HepG2 (cell line): Measurements from ENCODE around the gene STK10. TPM values are rescaled to one million over a fixed set of nuclear protein-coding genes. Genes with fewer than 3 reads are reported as not detected.

ENCODE experiments used
- ATAC-seq: fragments of 200-7000 bp; cut with Tn5 transposase; 3 replicates; pipeline ENCODE4 v1.9.1; 2020; ENCODE audit warnings: mild to moderate bottlenecking, moderate library complexity
- BruUV-seq: library from RNA; stranded (reverse); fragments of 400-500 nt; replicated peaks from 2 replicates; lab custom pipeline; 2021; lab: Mats Ljungman, UMichigan
- CTCF ChIA-PET: fragments of 300-600 bp; formaldehyde crosslinking; extraction: SDS; loops from one replicate; lab custom pipeline; 2021; ENCODE audit warnings: low total read pairs, inconsistent platforms, low intra/inter-chr PET ratio; lab: Yijun Ruan, JAX
- POLR2A ChIA-PET: fragments of 350-600 bp; sonication (Branson Sonifier 250); formaldehyde crosslinking; loops from one replicate; lab custom pipeline; 2020; ENCODE audit warnings: antibody characterized with exemption, inconsistent platforms; lab: Yijun Ruan, JAX
- DNase-seq: peaks from one replicate; pipeline ENCODE4 v3.0.0-alpha.2; 2015; ENCODE audit warnings: low spot score
- FAIRE-seq: peaks from 3 replicates; lab custom pipeline; 2011; peaks lifted over from hg19 to GRCh38; lab: Jason Lieb, UNC
- H2AFZ ChIP-seq: one replicate; pipeline ENCODE4 v1.6.1; 2011; ENCODE audit warnings: low read length, inconsistent platforms
- H3K27ac ChIP-seq: fragments of 300-600 bp; 3 replicates; pipeline ENCODE4 v1.8.0; 2011; ENCODE audit warnings: mixed run types, mild to moderate bottlenecking, mixed read lengths, low read length, inconsistent platforms; ENCODE audit not compliant: insufficient read depth; ENCODE audit errors: extremely low read length
- H3K27me3 ChIP-seq, 2 experiments: fragments of 200-600 bp in 1 of 2; 2 replicates in 1 of 2; 3 replicates in 1 of 2; pipeline versions ENCODE4 v1.6.0 to v1.8.0; 2011; ENCODE audit warnings: low read length in 2 of 2, mild to moderate bottlenecking in 2 of 2, moderate library complexity in 2 of 2, inconsistent platforms in 1 of 2; ENCODE audit not compliant: insufficient read depth in 2 of 2, control insufficient read depth in 1 of 2
- H3K36me3 ChIP-seq, 2 experiments: fragments of 200-600 bp in 1 of 2; replicated peaks in 1 of 2; 2 replicates in 1 of 2; 3 replicates in 1 of 2; pipeline versions ENCODE4 v1.5.1 to v1.8.0; 2011; ENCODE audit warnings: low read length in 2 of 2, inconsistent platforms in 1 of 2; ENCODE audit not compliant: insufficient read depth in 2 of 2, control insufficient read depth in 1 of 2
- H3K4me1 ChIP-seq: 2 replicates; pipeline ENCODE4 v1.5.1; 2012; ENCODE audit warnings: low read length, inconsistent platforms; ENCODE audit not compliant: insufficient read depth
- H3K4me2 ChIP-seq: 2 replicates; pipeline ENCODE4 v1.6.0; 2011; ENCODE audit warnings: low read depth, low read length, inconsistent platforms
- H3K4me3 ChIP-seq, 3 experiments: fragments of 200-600 bp in 1 of 3; sonication (generic), shearing (Covaris generic) in 1 of 3; replicated peaks in 1 of 3; 2 replicates each; pipeline ENCODE4 v1.5.1; 2011 to 2016; ENCODE audit warnings: low read length in 3 of 3, inconsistent platforms in 2 of 3, low read depth in 2 of 3, mild to moderate bottlenecking in 2 of 3, control low read depth in 1 of 3, mixed read lengths in 1 of 3; ENCODE audit not compliant: insufficient read depth in 1 of 3
- H3K79me2 ChIP-seq: one replicate; pipeline ENCODE4 v1.6.1; 2011; ENCODE audit warnings: low read length, inconsistent platforms; ENCODE audit not compliant: insufficient read depth
- H3K9ac ChIP-seq: 2 replicates; pipeline ENCODE4 v1.6.0; 2011; ENCODE audit warnings: mild to moderate bottlenecking, low read depth, low read length, inconsistent platforms; ENCODE audit not compliant: insufficient read depth
- H3K9me3 ChIP-seq: 2 replicates; pipeline ENCODE4 v1.5.1; 2012; ENCODE audit warnings: mild to moderate bottlenecking, low read length
- H4K20me1 ChIP-seq: 2 replicates; pipeline ENCODE4 v1.6.0; 2011; ENCODE audit warnings: inconsistent platforms, mild to moderate bottlenecking, low read length, moderate library complexity; ENCODE audit not compliant: insufficient read depth
- CREB1 ChIP-seq, 2 experiments: fragments of 450-650 bp in 1 of 2; IDR thresholded peaks; 2 replicates each; pipeline ENCODE4 v1.6.1; 2016 to 2017; ENCODE audit warnings: control low read depth in 1 of 2, mild to moderate bottlenecking in 1 of 2, missing compliant biosample characterization in 1 of 2, missing genetic modification characterization in 1 of 2
- FOXJ3 ChIP-seq: sonication (generic); formaldehyde crosslinking; IDR thresholded peaks from 2 replicates; pipeline ENCODE4 v1.4.0; 2020; ENCODE audit warnings: missing genetic modification reagents, mild to moderate bottlenecking, borderline replicate concordance
- IRX3 ChIP-seq: sonication (generic); formaldehyde crosslinking; IDR thresholded peaks from 2 replicates; pipeline ENCODE4 v1.8.1; 2023; ENCODE audit warnings: mild to moderate bottlenecking, low read depth, missing genetic modification reagents, borderline replicate concordance
- PAWR ChIP-seq: sonication (generic); formaldehyde crosslinking; IDR thresholded peaks from 2 replicates; pipeline ENCODE4 v1.4.0; 2020; ENCODE audit warnings: missing genetic modification reagents, mild to moderate bottlenecking, borderline replicate concordance
- STAT6 ChIP-seq: sonication (generic); formaldehyde crosslinking; IDR thresholded peaks from 2 replicates; pipeline ENCODE4 v1.4.0; 2020; ENCODE audit warnings: missing genetic modification reagents, mild to moderate bottlenecking, borderline replicate concordance
- TBX2 ChIP-seq: sonication (generic); formaldehyde crosslinking; IDR thresholded peaks from 2 replicates; pipeline ENCODE4 v1.5.0; 2020; ENCODE audit warnings: missing genetic modification reagents, mild to moderate bottlenecking, borderline replicate concordance
- ZFP1 ChIP-seq: IDR thresholded peaks from 2 replicates; pipeline ENCODE4 v1.6.1; 2016
- ZNF777 ChIP-seq: sonication (generic); formaldehyde crosslinking; IDR thresholded peaks from 2 replicates; pipeline ENCODE4 v1.4.0; 2020; ENCODE audit warnings: missing genetic modification reagents
- WGBS: methylation state at CpG from one replicate; pipeline ENCODE4 v1.1.6; 2017; ENCODE audit warnings: low lambda C conversion rate; 5-methylcytosine and 5-hydroxymethylcytosine counted together
- in situ Hi-C: cut with HindIII; loops from 2 replicates; pipeline ENCODE4 v1.10.0; 2017; ENCODE audit warnings: low pct_unique_long_range_greater_than_20kb; ENCODE audit not compliant: extremely low pct_ligation_motif_present
- intact Hi-C: fragments of 100-400 bp; cut with micrococcal nuclease; formaldehyde crosslinking; loops from one replicate; pipeline ENCODE4 v1.10.0; 2022; ENCODE audit not compliant: unreplicated experiment
- polyA plus RNA-seq, 8 experiments: library from polyadenylated mRNA; depleted of rRNA in 3 of 8; stranded (reverse) in 7 of 8; unstranded in 1 of 8; fragments of >200 nt; fragmentation: Illumina TruSeq in 4 of 8; extraction: Trizol in 4 of 8; gene quantifications; 2 replicates each; pipeline versions ENCODE4 v1.2.1 to v1.2.3, GENCODE V29; 2011 to 2016; ENCODE audit warnings: low read depth in 4 of 8, missing spikeins in 1 of 8, mixed read lengths in 1 of 8; ENCODE audit not compliant: insufficient read depth in 1 of 8
- total RNA-seq, 5 experiments: library from RNA; depleted of rRNA; stranded (reverse); fragments of >200 nt; fragmentation: Illumina TruSeq; extraction: Trizol; gene quantifications; 2 replicates each; pipeline ENCODE4 v1.2.3, GENCODE V29; 2016; ENCODE audit warnings: low read depth in 1 of 5

The STK10 gene
- total and polyA plus RNA-seq, 2 of the 13 experiments (the other 11 are each of a cell fraction or from before 2014, with no cell fraction given), result 7.0 to 7.2 TPM

- TF ChIP-seq TBX2 (CRISPR knock-in tag) (0 out of 2 replicates have a peak, but pooled peaks have one; percentile 5), IRX3 (no peak), ZNF777 (CRISPR knock-in tag) (peak; percentile 87), STAT6 (CRISPR knock-in tag) (no peak)
Measured at GRCh38 chr5:172187118-172188032, 649 bp downstream of the STK10 start (continued).

DNA sequence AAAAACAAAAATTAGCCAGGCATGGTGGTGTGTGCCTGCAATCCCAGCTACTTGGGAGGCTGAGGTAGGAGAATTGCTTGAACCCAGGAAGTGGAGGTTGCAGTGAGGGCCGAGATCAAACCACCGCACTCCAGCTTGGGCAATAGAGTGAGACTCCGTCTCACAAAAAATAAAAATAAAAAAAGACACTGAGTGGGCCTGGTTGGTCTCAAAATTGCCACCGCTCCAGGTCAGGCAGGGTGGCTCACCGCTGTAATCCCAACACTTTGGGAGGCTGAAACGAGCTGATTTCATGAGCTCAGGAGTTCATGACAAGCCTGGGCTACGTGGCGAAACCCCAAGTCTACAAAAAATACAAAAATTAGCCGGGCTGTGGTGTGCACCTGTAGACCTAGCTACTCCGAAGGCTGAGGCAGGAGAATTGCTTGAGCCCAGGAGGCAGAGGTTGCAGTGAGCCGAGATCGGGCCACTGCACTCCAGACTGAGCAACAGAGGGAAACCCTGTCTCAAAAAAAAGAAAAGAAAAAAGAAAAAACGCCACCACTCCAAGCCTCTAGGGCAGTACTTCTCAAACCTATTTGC, 1.8 kb downstream of the STK10 start:
- WGBS, result 89% methylated on average over 13 of the region's 13 CpGs
- TF ChIP-seq CREB1 (IDR thresholded peaks at IDR 0.05), result no peak
- no peak for TF ChIP-seq CREB1 (CRISPR knock-in tag; IDR thresholded peaks at IDR 0.05)
- TF ChIP-seq FOXJ3 (CRISPR knock-in tag), result no peak
- TF ChIP-seq ZFP1, result no peak
- no peak for TF ChIP-seq PAWR (CRISPR knock-in tag)
- Histone ChIP-seq H3K4me2 (peak overlapping the region; percentile 93), H4K20me1 (no peaks in the 10 kb centered on the region), H3K4me1 (peaks cover 29% of the 10 kb centered on the region), H3K79me2 (peaks cover 6% of the 10 kb centered on the region), H3K4me3 (peak overlapping the region in 2 of 3 experiments; percentile 91 to 93; a peak in 2 of 6 replicates), H3K36me3 (0 out of 5 replicates have a peak, but pooled peaks cover 0 to 1% of the 10 kb centered on the region in 2 experiments), H3K9me3 (no peaks in the 10 kb centered on the region), H3K9ac (peak overlapping the region; percentile 70; the same call in 1 of the 2 replicates), H3K27me3 (no peaks in the 10 kb centered on the region), H2AFZ (no peak overlapping the region), H3K27ac (no peak overlapping the region)
- ATAC-seq (no peak), FAIRE-seq (no peak), DNase-seq (no peak)
- CTCF ChIA-PET, result no interaction called here
- in situ Hi-C loops (loop anchor here (5.0 kb wide), 1 partner anchor 74 kb away; no protein-coding TSS in a partner anchor), intact Hi-C loops (no loop called here)
- no TSS peak for BruUV-seq
- POLR2A ChIA-PET, result interaction anchor here (5.0 kb wide), 1 partner anchor 12 kb away, joined by 48 read pairs; no protein-coding TSS in a partner anchor
